Ishikawa (cell line): Measurements from ENCODE around the gene SLC7A4.

Experiments
- CEBPB ChIP-seq: IDR thresholded peaks from 2 replicates; pipeline ENCODE4 v1.6.1; 2012
- CREB1 ChIP-seq: IDR thresholded peaks from 2 replicates; pipeline ENCODE4 v1.6.1; 2012; ENCODE audit warnings: low read depth
- EGR1 ChIP-seq: IDR thresholded peaks from 2 replicates; pipeline ENCODE4 v1.6.1; 2012
- EP300 ChIP-seq: IDR thresholded peaks from 2 replicates; pipeline ENCODE4 v1.6.1; 2012; ENCODE audit warnings: borderline replicate concordance
- FOXM1 ChIP-seq: IDR thresholded peaks from 2 replicates; pipeline ENCODE4 v1.6.1; 2012; ENCODE audit warnings: low read depth, borderline replicate concordance
- MAX ChIP-seq: IDR thresholded peaks from 2 replicates; pipeline ENCODE4 v1.6.1; 2012
- NFIC ChIP-seq: IDR thresholded peaks from 2 replicates; pipeline ENCODE4 v1.6.1; 2012
- RAD21 ChIP-seq: IDR thresholded peaks from 2 replicates; pipeline ENCODE4 v1.6.1; 2012; ENCODE audit warnings: low read depth
- REST ChIP-seq: IDR thresholded peaks from 2 replicates; pipeline ENCODE4 v1.6.1; 2012; ENCODE audit warnings: low read depth, mild to moderate bottlenecking
- TAF1 ChIP-seq: IDR thresholded peaks from 2 replicates; pipeline ENCODE4 v1.6.1; 2012; ENCODE audit warnings: low read depth, mild to moderate bottlenecking
- TCF12 ChIP-seq: IDR thresholded peaks from 2 replicates; pipeline ENCODE4 v1.6.1; 2012; ENCODE audit warnings: low read depth
- TEAD4 ChIP-seq: IDR thresholded peaks from 2 replicates; pipeline ENCODE4 v1.6.1; 2012
- USF1 ChIP-seq: IDR thresholded peaks from 2 replicates; pipeline ENCODE4 v1.6.1; 2012
- YY1 ChIP-seq: IDR thresholded peaks from 2 replicates; pipeline ENCODE4 v1.6.1; 2012; ENCODE audit warnings: low read depth
- ZBTB7A ChIP-seq: IDR thresholded peaks from 2 replicates; pipeline ENCODE4 v1.6.1; 2012; ENCODE audit warnings: low read depth

Gene SLC7A4

GRCh38 chr22:21051831-21052400 is 19.6 kb upstream of the SLC7A4 start:
- TF ChIP-seq USF1 (no peak), CREB1 (no peak), ZBTB7A (no peak), EP300 (no peak), TAF1 (no peak)

DNA sequence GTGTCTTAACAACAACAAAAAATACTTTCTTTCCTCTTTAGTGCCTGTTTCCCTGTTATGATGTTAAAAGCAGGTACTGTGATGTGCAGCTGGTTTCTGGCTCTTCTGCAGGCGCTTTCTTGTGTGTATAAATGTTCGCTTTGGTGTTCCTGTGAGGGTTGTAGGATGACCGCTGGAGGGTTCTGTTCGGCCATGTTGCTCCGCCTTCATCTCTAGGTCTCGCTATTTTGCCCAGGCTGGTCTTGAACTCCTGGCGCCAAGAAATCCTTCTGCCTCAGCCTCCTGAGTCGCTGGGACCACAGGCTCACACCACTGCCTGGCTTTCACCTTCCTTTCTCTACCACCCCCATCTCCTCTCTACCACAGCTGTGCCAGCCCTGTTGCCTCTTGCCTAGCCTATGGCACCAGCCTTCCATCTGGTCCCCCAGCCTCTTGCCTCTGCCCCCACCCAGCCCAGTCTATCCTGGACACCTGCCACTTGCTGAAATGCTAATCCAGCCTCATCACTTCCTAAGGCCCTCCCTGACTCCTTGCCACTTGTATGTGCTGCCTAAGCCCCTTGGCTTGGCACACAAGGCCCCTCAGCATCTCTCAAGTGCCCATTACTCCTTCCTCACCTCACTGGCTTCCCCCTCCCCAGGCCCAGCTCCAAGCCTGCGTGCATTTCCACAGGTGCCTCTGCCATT is 18.9 kb upstream of the SLC7A4 start:
- TF ChIP-seq FOXM1 = no peak
- TF ChIP-seq CEBPB = no peak

GRCh38 chr22:21047730-21048129 is 15.4 kb upstream of the SLC7A4 start:
- no peak for TF ChIP-seq ZBTB7A
- no peak for TF ChIP-seq TCF12
- no peak for TF ChIP-seq TEAD4
- no peak for TF ChIP-seq EGR1
- no peak for TF ChIP-seq REST
- TF ChIP-seq EP300 = no peak

GRCh38 chr22:21047035-21047661 is 14.8 kb upstream of the SLC7A4 start:
- TF ChIP-seq TCF12 = no peak
- no peak for TF ChIP-seq RAD21
- TF ChIP-seq FOXM1 = no peak
- no peak for TF ChIP-seq CEBPB
- no peak for TF ChIP-seq TAF1
- no peak for TF ChIP-seq REST
- no peak for TF ChIP-seq EP300
- no peak for TF ChIP-seq EGR1
- TF ChIP-seq CREB1 = no peak
- no peak for TF ChIP-seq YY1
- TF ChIP-seq MAX = no peak
- no peak for TF ChIP-seq TEAD4
- no peak for TF ChIP-seq ZBTB7A

GRCh38 chr22:21045585-21046294 is 13.4 kb upstream of the SLC7A4 start, which contains the start of gene LRRC74B:
Gene LRRC74B (plus strand): TSS chr22:21045946. CDS start chr22:21045987, 41 bp downstream.
- TF ChIP-seq FOXM1 (peak; percentile 79), RAD21 (no peak), ZBTB7A (no peak; the same call in 1 of the 2 replicates), CREB1 (no peak), REST (no peak), TCF12 (no peak), YY1 (no peak), NFIC (no peak), EP300 (no peak), TAF1 (no peak), EGR1 (no peak), CEBPB (no peak), USF1 (no peak), MAX (peak; percentile 51), TEAD4 (no peak)
